H1 (cell line): ENCODE measurements around the gene HLA-E. TPM values are rescaled to one million over a fixed set of nuclear protein-coding genes. Genes with fewer than 3 reads are reported as not detected.

ENCODE experiments used
- CTCF ChIA-PET: fragments of 300-600 bp; sonication (Branson Sonifier 250); formaldehyde crosslinking; loops from one replicate; lab custom pipeline; 2021; ENCODE audit not compliant: partially characterized antibody; lab: Charles Lee
- POLR2A ChIA-PET: fragments of 300-600 bp; sonication (Branson Sonifier 250); formaldehyde crosslinking; loops from one replicate; lab custom pipeline; 2021; ENCODE audit warnings: inconsistent platforms; ENCODE audit not compliant: partially characterized antibody; lab: Charles Lee
- DNase-seq, 2 experiments: peaks; one replicate each; pipeline versions ENCODE4 v3.0.0 to v3.0.0-alpha.2; 2010 to 2022; ENCODE audit warnings: low spot score in 2 of 2, low read depth in 1 of 2, mixed read lengths in 1 of 2
- FAIRE-seq: peaks from 2 replicates; lab custom pipeline; 2011; peaks lifted over from hg19 to GRCh38; lab: Jason Lieb, UNC
- H2AFZ ChIP-seq: 2 replicates; pipeline ENCODE4 v1.8.1; 2012; ENCODE audit warnings: low read length, inconsistent platforms
- H2AK5ac ChIP-seq: 2 replicates; pipeline ENCODE4 v1.6.1; 2013; ENCODE audit warnings: low read depth, low read length
- H2BK120ac ChIP-seq: replicated peaks from 2 replicates; pipeline ENCODE3; 2013; ENCODE audit warnings: low read depth, low read length, inconsistent platforms
- H2BK12ac ChIP-seq: 2 replicates; pipeline ENCODE4 v1.6.1; 2013; ENCODE audit warnings: low read depth, low read length
- H2BK15ac ChIP-seq: 2 replicates; pipeline ENCODE4 v1.6.1; 2013; ENCODE audit warnings: low read length
- H2BK20ac ChIP-seq: 2 replicates; pipeline ENCODE4 v1.6.1; 2013; ENCODE audit warnings: low read length
- H2BK5ac ChIP-seq: 2 replicates; pipeline ENCODE4 v1.6.1; 2013; ENCODE audit warnings: low read depth, low read length
- H3K14ac ChIP-seq: 2 replicates; pipeline ENCODE4 v1.6.1; 2013; ENCODE audit warnings: inconsistent platforms; ENCODE audit not compliant: insufficient read length
- H3K18ac ChIP-seq: 2 replicates; pipeline ENCODE4 v1.6.1; 2013; ENCODE audit warnings: low read length; ENCODE audit errors: extremely low read depth
- H3K23ac ChIP-seq: 2 replicates; pipeline ENCODE4 v1.6.1; 2013; ENCODE audit warnings: inconsistent platforms; ENCODE audit not compliant: insufficient read length
- H3K23me2 ChIP-seq: 2 replicates; pipeline ENCODE4 v1.6.1; 2013; ENCODE audit warnings: low read depth, low read length
- H3K27ac ChIP-seq: 2 replicates; pipeline ENCODE4 v1.6.1; 2011; ENCODE audit warnings: low read depth, low read length, inconsistent platforms
- H3K27me3 ChIP-seq, 4 experiments: replicated peaks in 1 of 4; 1 replicate in 1 of 4; 2 replicates in 3 of 4; pipeline versions ENCODE4 v1.6.1 to v1.8.1; 2011 to 2013; ENCODE audit warnings: low read length in 3 of 4, mild to moderate bottlenecking in 3 of 4, inconsistent platforms in 2 of 4, mixed read lengths in 2 of 4, moderate library complexity in 1 of 4; ENCODE audit not compliant: control insufficient read depth in 3 of 4, insufficient read depth in 3 of 4; ENCODE audit errors: extremely low read depth in 1 of 4
- H3K36me3 ChIP-seq, 4 experiments: 2 replicates each; pipeline versions ENCODE4 v1.6.1 to v1.8.1; 2011 to 2013; ENCODE audit warnings: mild to moderate bottlenecking in 4 of 4, low read length in 3 of 4, moderate library complexity in 2 of 4, control low read depth in 1 of 4, inconsistent platforms in 1 of 4; ENCODE audit not compliant: insufficient read depth in 4 of 4, control insufficient read depth in 2 of 4
- H3K4ac ChIP-seq: replicated peaks from 2 replicates; pipeline ENCODE3; 2013; ENCODE audit warnings: low read length, low read depth, mixed read lengths, inconsistent platforms; ENCODE audit not compliant: insufficient read length
- H3K4me1 ChIP-seq, 4 experiments: replicated peaks in 1 of 4; 1 replicate in 1 of 4; 2 replicates in 3 of 4; pipeline versions ENCODE4 v1.6.1 to v1.8.1; 2011 to 2013; ENCODE audit warnings: low read length in 3 of 4, inconsistent platforms in 2 of 4, mixed read lengths in 1 of 4; ENCODE audit not compliant: insufficient read depth in 4 of 4, control insufficient read depth in 3 of 4
- H3K4me2 ChIP-seq, 2 experiments: 2 replicates each; pipeline versions ENCODE4 v1.6.1 to v1.8.1; 2011 to 2013; ENCODE audit warnings: low read depth in 2 of 2, low read length in 2 of 2, control low read depth in 1 of 2, inconsistent platforms in 1 of 2, mild to moderate bottlenecking in 1 of 2; ENCODE audit not compliant: insufficient read depth in 1 of 2
- H3K4me3 ChIP-seq, 4 experiments: fragments of 200-600, 300-600 bp in 1 of 4; sonication (generic), shearing (Covaris generic), sonication (Bioruptor Twin) in 1 of 4; 2 replicates each; pipeline versions ENCODE4 v1.5.1 to v1.8.1; 2011 to 2016; ENCODE audit warnings: low read length in 4 of 4, low read depth in 3 of 4, control low read depth in 2 of 4, inconsistent platforms in 2 of 4, mild to moderate bottlenecking in 2 of 4, mixed read lengths in 1 of 4, moderate library complexity in 1 of 4; ENCODE audit not compliant: insufficient read depth in 2 of 4; ENCODE audit errors: extremely low read depth in 1 of 4
- H3K56ac ChIP-seq: replicated peaks from 2 replicates; pipeline ENCODE3; 2013; ENCODE audit warnings: low read depth, mild to moderate bottlenecking, mixed read lengths, low read length, inconsistent platforms; ENCODE audit not compliant: insufficient read length
- H3K79me1 ChIP-seq: 2 replicates; pipeline ENCODE4 v1.6.1; 2013; ENCODE audit warnings: low read depth, low read length, control low read depth
- H3K79me2 ChIP-seq, 2 experiments: 2 replicates each; pipeline versions ENCODE4 v1.6.1 to v1.8.1; 2012 to 2013; ENCODE audit warnings: low read length in 2 of 2, mild to moderate bottlenecking in 2 of 2, inconsistent platforms in 1 of 2; ENCODE audit not compliant: insufficient read depth in 2 of 2, control insufficient read depth in 1 of 2
- H3K9ac ChIP-seq, 4 experiments: replicated peaks in 1 of 4; 1 replicate in 1 of 4; 2 replicates in 3 of 4; pipeline versions ENCODE4 v1.6.1 to v1.8.1; 2011 to 2013; ENCODE audit warnings: low read depth in 3 of 4, low read length in 3 of 4, control low read depth in 2 of 4, mild to moderate bottlenecking in 2 of 4, moderate library complexity in 2 of 4, inconsistent platforms in 1 of 4; ENCODE audit errors: extremely low read depth in 1 of 4
- H3K9me3 ChIP-seq, 2 experiments: 2 replicates each; pipeline versions ENCODE4 v1.6.1 to v1.8.1; 2012 to 2013; ENCODE audit warnings: mild to moderate bottlenecking in 2 of 2, moderate library complexity in 2 of 2, control low read depth in 1 of 2, inconsistent platforms in 1 of 2, low read depth in 1 of 2, low read length in 1 of 2, mixed read lengths in 1 of 2; ENCODE audit not compliant: insufficient read depth in 2 of 2
- H4K20me1 ChIP-seq, 2 experiments: replicated peaks in 1 of 2; 2 replicates each; pipeline versions ENCODE3 to v1.8.1; 2011 to 2013; ENCODE audit warnings: inconsistent platforms in 2 of 2, low read length in 2 of 2, mild to moderate bottlenecking in 1 of 2; ENCODE audit not compliant: insufficient read depth in 2 of 2, control insufficient read depth in 1 of 2
- H4K5ac ChIP-seq: 2 replicates; pipeline ENCODE4 v1.6.1; 2013; ENCODE audit warnings: low read length, low read depth, mixed read lengths, inconsistent platforms; ENCODE audit not compliant: insufficient read length
- H4K8ac ChIP-seq: 2 replicates; pipeline ENCODE4 v1.8.0; 2013; ENCODE audit warnings: mild to moderate bottlenecking, moderate library complexity, low read length, inconsistent platforms; ENCODE audit not compliant: insufficient read depth; ENCODE audit errors: extremely low read depth
- H4K91ac ChIP-seq: replicated peaks from 2 replicates; pipeline ENCODE3; 2013; ENCODE audit warnings: low read length, mixed read lengths, inconsistent platforms; ENCODE audit not compliant: insufficient read length
- BACH1 ChIP-seq: IDR thresholded peaks from 2 replicates; pipeline ENCODE4 v1.6.1; 2012; ENCODE audit warnings: low read length, improper control_type of control experiment
- JUND ChIP-seq: IDR thresholded peaks from 2 replicates; pipeline ENCODE4 v1.6.1; 2011; ENCODE audit warnings: mild to moderate bottlenecking, improper control_type of control experiment, low read length
- POU5F1 ChIP-seq: IDR thresholded peaks from 2 replicates; pipeline ENCODE4 v1.6.1; 2011; ENCODE audit warnings: low read depth, mild to moderate bottlenecking, low read length, moderate library complexity
- SIN3A ChIP-seq, 2 experiments: IDR thresholded peaks in 1 of 2; conservative IDR thresholded peaks in 1 of 2; 2 replicates each; pipeline ENCODE4 v1.6.1; 2011 to 2012; ENCODE audit warnings: low read length in 2 of 2, improper control_type of control experiment in 1 of 2, low read depth in 1 of 2, mild to moderate bottlenecking in 1 of 2
- TAF1 ChIP-seq: IDR thresholded peaks from 2 replicates; pipeline ENCODE4 v1.6.1; 2011; ENCODE audit warnings: mild to moderate bottlenecking, low read depth, low read length
- YY1 ChIP-seq: IDR thresholded peaks from 2 replicates; pipeline ENCODE4 v1.6.1; 2011; ENCODE audit warnings: low read depth, mild to moderate bottlenecking, low read length
- ZNF274 ChIP-seq: IDR thresholded peaks from 2 replicates; pipeline ENCODE4 v1.7.0; 2012; ENCODE audit warnings: low read length, borderline replicate concordance; ENCODE audit errors: extremely low read depth
- WGBS, 2 experiments: shearing (Covaris generic) in 1 of 2; methylation state at CpG; one replicate each; pipeline versions ENCODE4 v1.1.6 to v1.1.7; 2013 to 2015; ENCODE audit warnings: low lambda C conversion rate in 2 of 2, mixed read lengths in 2 of 2, inconsistent platforms in 1 of 2, low coverage in 1 of 2, missing lambda C conversion rate in 1 of 2; ENCODE audit not compliant: insufficient replicate concordance in 2 of 2, insufficient coverage in 1 of 2, insufficient read length in 1 of 2; ENCODE audit errors: extremely low coverage in 1 of 2, missing lambda C conversion rate in 1 of 2; 5-methylcytosine and 5-hydroxymethylcytosine counted together
- polyA plus RNA-seq, 7 experiments: library from polyadenylated mRNA; depleted of rRNA in 3 of 7; stranded (reverse) in 5 of 7; unstranded in 2 of 7; fragments of >200 nt in 5 of 7; fragments of 200-250 nt in 2 of 7; gene quantifications; 1 replicate in 5 of 7; 2 replicates in 1 of 7; 4 replicates in 1 of 7; pipeline versions ENCODE4 v1.2.1 to v1.2.3, GENCODE V29; 2011 to 2013; ENCODE audit warnings: missing spikeins in 2 of 7, mixed read lengths in 2 of 7
- total RNA-seq: library from RNA; stranded (reverse); fragmentation: NEBNext Ultra II Directional; extraction: Animal tissue kit (Norgen Biotek cat#: 25700); gene quantifications from 2 replicates; pipeline ENCODE4 v1.2.1, GENCODE V29; 2021
- TF ChIP-seq, protein P1 (sequence below): IDR thresholded peaks from 2 replicates; pipeline ENCODE4 v1.6.1; 2012; ENCODE audit warnings: inconsistent platforms
- TF ChIP-seq, protein P2 (sequence below): IDR thresholded peaks from 2 replicates; pipeline ENCODE4 v1.6.1; 2012; ENCODE audit warnings: inconsistent platforms
- TF ChIP-seq, protein P3 (sequence below): IDR thresholded peaks from 2 replicates; pipeline ENCODE4 v1.6.1; 2011; ENCODE audit warnings: low read length, improper control_type of control experiment

HLA-E gene
- total and polyA plus RNA-seq, 2 of the 8 experiments (the other 6 are each of a cell fraction or from before 2014, with no cell fraction given), result 20.2 to 28.0 TPM

DNA sequence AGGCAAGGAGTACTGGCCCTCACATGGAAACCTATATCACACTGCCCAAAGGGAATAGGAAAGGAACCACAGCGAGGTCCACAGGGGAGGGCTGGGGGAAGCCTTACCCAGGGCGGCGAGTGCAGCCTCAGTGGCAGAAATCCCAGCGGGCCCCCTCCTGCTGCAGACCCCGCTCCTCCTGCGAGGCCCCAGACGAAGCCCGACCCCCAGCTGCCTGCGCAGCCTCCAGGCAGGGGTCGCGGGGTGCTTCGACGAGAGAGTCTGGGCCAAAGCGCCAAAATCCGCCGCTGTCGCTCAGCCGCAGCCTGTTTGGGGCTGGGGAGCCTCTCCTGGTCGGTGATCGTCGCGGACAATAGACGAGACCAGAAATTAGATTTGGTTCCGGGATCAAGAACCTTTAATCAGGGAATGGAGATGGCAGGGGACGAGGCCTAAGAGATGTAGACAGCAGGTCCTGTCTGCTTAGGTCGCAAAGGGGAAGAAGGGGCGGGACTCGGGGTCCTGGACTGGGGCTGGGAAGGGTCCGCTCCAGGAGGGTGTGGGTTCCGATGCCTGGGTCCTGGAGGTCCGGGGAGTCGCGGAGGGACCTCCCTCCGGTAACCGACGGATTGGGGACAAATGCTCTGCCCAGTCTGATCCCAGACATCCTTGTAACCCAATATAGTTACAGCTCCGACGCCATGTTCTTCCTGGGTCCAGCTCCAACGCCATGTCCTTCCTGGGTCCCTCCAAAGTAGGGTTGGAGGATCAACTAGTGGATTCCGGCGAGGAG is 36.4 kb upstream of the HLA-E start:
- Histone ChIP-seq H3K4me3 (no peak overlapping the region), H4K91ac (no peak overlapping the region), H3K14ac (no peak overlapping the region), H3K4me2 (no peak overlapping the region), H3K4me1 (peaks cover 0 to 3% (median under 1%) of the 10 kb centered on the region in 4 experiments; a peak in 3 of 7 replicates), H3K9ac (no peak overlapping the region), H3K27me3 (peaks cover 0 to 39% (median 24%) of the 10 kb centered on the region in 4 experiments; a peak in 6 of 7 replicates), H2BK12ac (no peak overlapping the region), H4K5ac (no peak overlapping the region), H2BK20ac (no peak overlapping the region), H3K27ac (no peak overlapping the region), H3K56ac (no peak overlapping the region), H3K23me2 (no peaks in the 10 kb centered on the region), H2BK120ac (no peak overlapping the region), H3K79me2 (no peaks in the 10 kb centered on the region), H3K36me3 (no peaks in the 10 kb centered on the region), H3K18ac (no peak overlapping the region), H4K8ac (no peak overlapping the region), H2BK15ac (no peak overlapping the region), H3K9me3 (no peaks in the 10 kb centered on the region), H4K20me1 (no peaks in the 10 kb centered on the region), H3K4ac (no peak overlapping the region), H2BK5ac (no peak overlapping the region), H3K23ac (no peak overlapping the region), H2AFZ (0 out of 2 replicates have a peak overlapping the region, but pooled peaks have one; percentile 16), H3K79me1 (no peaks in the 10 kb centered on the region), H2AK5ac (no peak overlapping the region)
- CTCF ChIA-PET, result interaction anchor here (0.6 to 4.3 kb wide), 39 partner anchors 7 to 627 kb away, joined by 3 to 43 read pairs (median 5); no protein-coding TSS in a partner anchor
- POLR2A ChIA-PET, result interaction anchor here (1.5 kb wide), 2 partner anchors 11 to 239 kb away, joined by 3 to 5 read pairs; no protein-coding TSS in a partner anchor
- DNase-seq (no peak), FAIRE-seq (no peak)
- 89% methylated on average over 37 of the region's 41 CpGs; no CpG with 5 or more reads in 1 of the 2 experiments for WGBS, 2 experiments
- TF ChIP-seq ZNF274 (no peak), YY1 (no peak), TAF1 (no peak), JUND (no peak), POU5F1 (no peak), SIN3A (conservative IDR thresholded peaks at IDR 0.05 in 1 of 2, IDR thresholded peaks at IDR 0.05 in 1 of 2; ENCODE audit: low read depth in 1 of 2, low read length in 2 of 2) (no peak), BACH1 (no peak)
- TF ChIP-seq, protein P1, sequence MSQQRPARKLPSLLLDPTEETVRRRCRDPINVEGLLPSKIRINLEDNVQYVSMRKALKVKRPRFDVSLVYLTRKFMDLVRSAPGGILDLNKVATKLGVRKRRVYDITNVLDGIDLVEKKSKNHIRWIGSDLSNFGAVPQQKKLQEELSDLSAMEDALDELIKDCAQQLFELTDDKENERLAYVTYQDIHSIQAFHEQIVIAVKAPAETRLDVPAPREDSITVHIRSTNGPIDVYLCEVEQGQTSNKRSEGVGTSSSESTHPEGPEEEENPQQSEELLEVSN, result no peak
- TF ChIP-seq, protein P2, sequence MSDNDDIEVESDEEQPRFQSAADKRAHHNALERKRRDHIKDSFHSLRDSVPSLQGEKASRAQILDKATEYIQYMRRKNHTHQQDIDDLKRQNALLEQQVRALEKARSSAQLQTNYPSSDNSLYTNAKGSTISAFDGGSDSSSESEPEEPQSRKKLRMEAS, result no peak
- TF ChIP-seq, protein P3, sequence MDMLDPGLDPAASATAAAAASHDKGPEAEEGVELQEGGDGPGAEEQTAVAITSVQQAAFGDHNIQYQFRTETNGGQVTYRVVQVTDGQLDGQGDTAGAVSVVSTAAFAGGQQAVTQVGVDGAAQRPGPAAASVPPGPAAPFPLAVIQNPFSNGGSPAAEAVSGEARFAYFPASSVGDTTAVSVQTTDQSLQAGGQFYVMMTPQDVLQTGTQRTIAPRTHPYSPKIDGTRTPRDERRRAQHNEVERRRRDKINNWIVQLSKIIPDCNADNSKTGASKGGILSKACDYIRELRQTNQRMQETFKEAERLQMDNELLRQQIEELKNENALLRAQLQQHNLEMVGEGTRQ, result no peak
